SK-N-SH (cell line): Measurements from ENCODE around the gene PSMD8.

Experiments
- GABPA ChIP-seq: IDR thresholded peaks from 2 replicates; pipeline ENCODE4 v1.4.0; 2012; ENCODE audit warnings: low read depth, mild to moderate bottlenecking
- JUND ChIP-seq: IDR thresholded peaks from 2 replicates; pipeline ENCODE4 v1.4.0; 2012
- TCF12 ChIP-seq: IDR thresholded peaks from 2 replicates; pipeline ENCODE4 v1.4.0; 2012
- TF ChIP-seq, protein P1 (sequence below): fragments of 200-600 bp; sonication (generic); IDR thresholded peaks from 2 replicates; pipeline ENCODE4 v1.6.1; 2017; ENCODE audit warnings: antibody characterized with exemption, mild to moderate bottlenecking, moderate library complexity

GRCh38 chr19:38375748-38376147 lies 1.4 kb downstream of the PSMD8 start:
- TF ChIP-seq, protein P1, sequence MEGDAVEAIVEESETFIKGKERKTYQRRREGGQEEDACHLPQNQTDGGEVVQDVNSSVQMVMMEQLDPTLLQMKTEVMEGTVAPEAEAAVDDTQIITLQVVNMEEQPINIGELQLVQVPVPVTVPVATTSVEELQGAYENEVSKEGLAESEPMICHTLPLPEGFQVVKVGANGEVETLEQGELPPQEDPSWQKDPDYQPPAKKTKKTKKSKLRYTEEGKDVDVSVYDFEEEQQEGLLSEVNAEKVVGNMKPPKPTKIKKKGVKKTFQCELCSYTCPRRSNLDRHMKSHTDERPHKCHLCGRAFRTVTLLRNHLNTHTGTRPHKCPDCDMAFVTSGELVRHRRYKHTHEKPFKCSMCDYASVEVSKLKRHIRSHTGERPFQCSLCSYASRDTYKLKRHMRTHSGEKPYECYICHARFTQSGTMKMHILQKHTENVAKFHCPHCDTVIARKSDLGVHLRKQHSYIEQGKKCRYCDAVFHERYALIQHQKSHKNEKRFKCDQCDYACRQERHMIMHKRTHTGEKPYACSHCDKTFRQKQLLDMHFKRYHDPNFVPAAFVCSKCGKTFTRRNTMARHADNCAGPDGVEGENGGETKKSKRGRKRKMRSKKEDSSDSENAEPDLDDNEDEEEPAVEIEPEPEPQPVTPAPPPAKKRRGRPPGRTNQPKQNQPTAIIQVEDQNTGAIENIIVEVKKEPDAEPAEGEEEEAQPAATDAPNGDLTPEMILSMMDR = no peak
- no peak for TF ChIP-seq JUND
- TF ChIP-seq TCF12 = no peak
- TF ChIP-seq GABPA = no peak
